Gastrocnemius medialis (tissue), 4 donors: ENCODE results near the gene RPA1.

ENCODE experiments used
- CTCF ChIP-seq, 5 experiments: fragments of 450-650 bp in 3 of 5; fragments of 200-600 bp in 2 of 5; sonication (generic) in 2 of 5; IDR thresholded peaks in 4 of 5; conservative IDR thresholded peaks in 1 of 5; 1 replicate in 4 of 5; 2 replicates in 1 of 5; pipeline ENCODE4 v1.5.1; 2016 to 2019; ENCODE audit warnings: antibody characterized with exemption in 5 of 5, mild to moderate bottlenecking in 3 of 5, moderate library complexity in 3 of 5
- POLR2A ChIP-seq, 2 donors: fragments of 450-650 bp; IDR thresholded peaks; one replicate each; pipeline ENCODE4 v1.6.1; 2017; ENCODE audit warnings: antibody characterized with exemption in 2 of 2, mild to moderate bottlenecking in 2 of 2, moderate library complexity in 2 of 2

- TF ChIP-seq CTCF (IDR thresholded peaks at IDR 0.05 in 4 of 5, conservative IDR thresholded peaks at IDR 0.05 in 1 of 5) (no peak), POLR2A (IDR thresholded peaks at IDR 0.05) (no peak)
These were observed 58.9 kb downstream of the RPA1 start for GRCh38 chr17:1888741-1889140.
